ENCODE results near the gene IL7R. TPM values are rescaled to one million over a fixed set of nuclear protein-coding genes. Genes with fewer than 3 reads are reported as not detected.
"Not testable (repeated sequence)": the region's sequence is repeated elsewhere in the genome, so short reads cannot be mapped to it uniquely, and the experiment has no call there.

The IL7R gene
- total and polyA plus RNA-seq, 5 experiments from 2014 or later, result 569 to 1,437 (median 668) TPM

DNA sequence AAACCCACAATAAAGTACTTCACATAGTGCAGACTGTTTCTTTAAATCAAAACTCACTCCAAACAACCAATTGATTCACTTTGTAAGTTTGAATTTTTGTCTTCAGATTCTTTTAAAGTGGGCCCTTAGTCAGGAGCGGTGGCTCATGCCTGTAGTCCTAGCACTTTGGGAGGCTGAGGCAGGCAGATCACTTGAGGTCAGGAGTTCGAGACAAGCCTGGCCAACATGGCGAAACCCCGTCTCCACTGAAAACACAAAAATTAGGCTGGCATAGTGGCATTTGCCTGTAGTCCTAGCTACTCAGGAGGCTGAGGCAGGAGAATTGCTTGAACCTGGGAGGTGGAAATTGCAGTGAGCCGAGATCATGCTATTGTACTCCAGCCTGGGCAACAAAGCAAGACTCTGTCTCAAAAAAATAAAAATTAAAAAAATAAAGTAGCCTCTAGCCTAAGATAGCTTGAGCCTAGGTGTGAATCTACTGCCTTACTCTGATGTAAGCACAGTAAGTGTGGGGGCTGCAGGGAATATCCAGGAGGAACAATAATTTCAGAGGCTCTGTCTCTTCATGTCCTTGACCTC, 416 bp upstream of the IL7R start:
- Mint-ChIP-seq H3K27ac (peak overlapping the region; percentile 95 to 100 (median 100)), H3K4me3 (peak overlapping the region; percentile 83 to 97 (median 94)), H3K4me1 (peaks cover 36 to 66% (median 59%) of the 10 kb centered on the region in 4 donors), H3K36me3 (peaks cover 37 to 42% (median 42%) of the 10 kb centered on the region in 3 donors)
- ATAC-seq, H3K9me3 Mint-ChIP-seq, H3K27me3 Mint-ChIP-seq: not testable (repeated sequence)
- DNase-seq, result peak in 2 of 10 donors; percentile 35 to 56
- POLR2A ChIA-PET, result interaction anchor here (0.8 to 17.7 kb wide), 22 partner anchors 8 to 1020 kb away, joined by 3 to 989 read pairs (median 6); partner anchors contain the start of gene NIPBL

GRCh38 chr5:35857606-35858205, 1.0 kb downstream of the IL7R start:
- Mint-ChIP-seq H3K4me3 (peak overlapping the region; percentile 83 to 97 (median 94)), H3K27me3 (no peaks in the 10 kb centered on the region), H3K9me3 (no peaks in the 10 kb centered on the region), H3K27ac (peak overlapping the region; percentile 95 to 100 (median 100)), H3K4me1 (peaks cover 42 to 63% (median 59%) of the 10 kb centered on the region in 4 donors), H3K36me3 (peaks cover 52 to 57% (median 56%) of the 10 kb centered on the region in 3 donors)
- POLR2A ChIA-PET, result interaction anchor here (1.1 to 17.7 kb wide), 13 partner anchors 14 to 199 kb away, joined by 3 to 989 read pairs (median 16); no protein-coding TSS in a partner anchor
- DNase-seq (peak in 3 of 10 donors; percentile 41 to 45 (median 41)), ATAC-seq (no peak)

DNA sequence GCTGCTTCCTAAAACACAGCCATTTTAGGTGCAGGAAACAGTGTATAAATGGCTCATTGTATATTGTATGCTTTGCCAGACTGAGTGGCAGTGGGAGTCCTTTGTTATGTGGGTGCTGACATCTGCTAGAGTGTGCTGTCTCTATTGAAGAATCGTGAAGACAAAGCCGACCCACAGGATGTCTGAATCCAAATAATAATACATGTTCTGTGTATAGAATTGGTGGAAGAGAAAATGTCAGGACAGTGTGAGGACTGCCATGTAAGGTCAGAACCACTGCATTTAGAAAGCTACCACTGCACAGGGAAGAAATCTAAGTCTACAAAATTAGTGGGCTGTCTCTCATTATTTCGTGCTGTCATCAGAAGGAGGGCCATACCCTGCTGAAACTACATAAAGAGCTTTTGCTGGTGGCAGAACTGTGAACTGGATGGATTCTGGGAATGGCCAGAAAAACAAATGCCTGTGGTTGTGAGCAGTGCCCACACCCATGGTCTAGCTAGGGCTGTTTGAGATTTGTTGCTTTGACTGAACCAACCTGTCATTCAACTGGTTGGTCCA, 2.5 kb downstream of the IL7R start:
- Mint-ChIP-seq H3K4me3 (peak overlapping the region; percentile 84 to 97 (median 96)), H3K27me3 (no peaks in the 10 kb centered on the region), H3K9me3 (no peaks in the 10 kb centered on the region), H3K36me3 (peaks cover 66 to 70% (median 70%) of the 10 kb centered on the region in 3 donors), H3K27ac (peak overlapping the region; percentile 89 to 99 (median 97)), H3K4me1 (peaks cover 44 to 63% (median 58%) of the 10 kb centered on the region in 4 donors)
- DNase-seq (peak in 5 of 10 donors; percentile 63 to 77 (median 71)), ATAC-seq (peak; percentile 28 to 37)
- POLR2A ChIA-PET, result interaction anchor here (0.6 to 17.7 kb wide), 21 partner anchors 9 to 208 kb away, joined by 3 to 989 read pairs (median 5); no protein-coding TSS in a partner anchor

DNA sequence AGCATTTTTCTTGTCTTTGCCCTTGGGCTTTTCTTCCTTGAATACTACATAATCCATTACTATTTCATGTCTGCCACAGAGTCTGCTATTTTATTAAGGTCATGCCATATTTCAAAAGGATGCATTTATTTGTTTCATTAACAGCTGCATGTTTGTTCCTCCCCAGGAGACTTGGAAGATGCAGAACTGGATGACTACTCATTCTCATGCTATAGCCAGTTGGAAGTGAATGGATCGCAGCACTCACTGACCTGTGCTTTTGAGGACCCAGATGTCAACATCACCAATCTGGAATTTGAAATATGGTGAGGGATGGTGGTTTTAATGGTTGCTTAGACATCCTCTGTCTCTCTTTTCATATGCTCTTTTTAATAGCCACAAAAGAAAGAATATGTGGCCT, 4.0 kb downstream of the IL7R start:
- peaks cover 0 to 5% (median 0%) of the 10 kb centered on the region in 9 donors for H3K9me3 Mint-ChIP-seq
- H3K27ac Mint-ChIP-seq, result peak overlapping the region; percentile 89 to 99 (median 97)

GRCh38 chr5:35861718-35862117, 5.0 kb downstream of the IL7R start:
- Mint-ChIP-seq H3K27ac (peak overlapping the region; percentile 89 to 99 (median 97)), H3K9me3 (peaks cover 0 to 5% (median 0%) of the 10 kb centered on the region in 9 donors), H3K27me3 (no peaks in the 10 kb centered on the region), H3K4me3 (peak overlapping the region; percentile 84 to 97 (median 96)), H3K4me1 (peaks cover 42 to 67% (median 56%) of the 10 kb centered on the region in 4 donors), H3K36me3 (peaks cover 89 to 90% (median 89%) of the 10 kb centered on the region in 3 donors)
- DNase-seq, result no peak
- no peak for ATAC-seq
- POLR2A ChIA-PET, result interaction anchor here (0.6 to 17.7 kb wide), 9 partner anchors 8 to 79 kb away, joined by 3 to 989 read pairs (median 4); no protein-coding TSS in a partner anchor

More for the DNA sequence above, 4.0 kb downstream of the IL7R start:
- DNase-seq (no peak), ATAC-seq (no peak)
- H3K4me3 Mint-ChIP-seq, result peak overlapping the region; percentile 84 to 97 (median 96)
- peaks cover 81 to 84% (median 83%) of the 10 kb centered on the region in 3 donors for H3K36me3 Mint-ChIP-seq
- POLR2A ChIA-PET, result interaction anchor here (1.4 to 17.7 kb wide), 8 partner anchors 10 to 201 kb away, joined by 3 to 989 read pairs (median 26); no protein-coding TSS in a partner anchor
- no peaks in the 10 kb centered on the region for H3K27me3 Mint-ChIP-seq
- peaks cover 40 to 63% (median 57%) of the 10 kb centered on the region in 4 donors for H3K4me1 Mint-ChIP-seq

DNA sequence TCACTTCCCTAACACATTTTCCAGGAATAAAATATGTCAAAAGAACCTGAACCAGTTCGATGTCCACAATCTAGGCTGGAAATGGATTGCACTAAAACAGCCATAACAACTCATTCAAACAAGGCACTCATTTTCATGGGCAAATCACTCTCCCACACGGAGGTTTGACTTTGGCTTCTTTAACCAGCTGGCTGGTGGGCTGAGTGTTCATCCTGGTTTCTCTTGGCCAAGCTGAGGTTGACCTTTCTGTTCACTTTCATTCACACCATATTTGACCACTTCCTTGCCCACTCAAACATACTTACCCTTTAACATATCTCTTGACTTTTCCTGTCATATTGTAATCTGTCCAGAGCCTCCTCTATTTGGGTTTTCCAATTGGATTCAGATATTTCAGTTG, 5.4 kb downstream of the IL7R start:
- Mint-ChIP-seq H3K27me3 (no peaks in the 10 kb centered on the region), H3K4me3 (peak overlapping the region; percentile 84 to 97 (median 96)), H3K9me3 (peaks cover 0 to 5% (median 0%) of the 10 kb centered on the region in 9 donors), H3K27ac (peak overlapping the region; percentile 89 to 99 (median 97)), H3K4me1 (peaks cover 44 to 72% (median 57%) of the 10 kb centered on the region in 4 donors), H3K36me3 (peaks cover 88 to 91% (median 90%) of the 10 kb centered on the region in 3 donors)
- POLR2A ChIA-PET, result interaction anchor here (0.6 to 17.7 kb wide), 10 partner anchors 9 to 79 kb away, joined by 3 to 989 read pairs (median 4); no protein-coding TSS in a partner anchor
- no peak for ATAC-seq
- DNase-seq, result no peak

DNA sequence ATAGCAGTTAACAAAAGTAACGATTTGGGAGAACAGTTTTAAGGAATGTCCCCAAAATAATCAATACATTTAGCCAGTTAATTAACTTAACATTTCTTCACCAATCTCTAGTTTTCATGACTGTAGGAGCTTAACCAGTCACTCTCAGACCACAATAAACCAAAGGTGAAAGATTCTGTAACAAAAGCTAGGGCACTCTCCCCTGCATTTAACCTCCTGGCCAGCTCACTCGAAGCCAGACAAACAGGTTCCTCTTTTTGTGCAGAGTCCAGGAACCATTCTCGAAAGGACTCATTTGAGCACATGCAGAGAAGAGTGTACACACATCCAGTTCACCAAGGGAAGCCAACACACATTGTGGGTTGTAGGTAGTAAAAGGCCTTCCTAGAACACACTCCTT, 6.5 kb downstream of the IL7R start:
- POLR2A ChIA-PET, result interaction anchor here (0.6 to 17.7 kb wide), 11 partner anchors 8 to 204 kb away, joined by 3 to 989 read pairs (median 3); no protein-coding TSS in a partner anchor
- Mint-ChIP-seq H3K27ac (peak overlapping the region; percentile 89 to 99 (median 97)), H3K27me3 (no peaks in the 10 kb centered on the region), H3K36me3 (peaks cover 86 to 93% (median 87%) of the 10 kb centered on the region in 3 donors), H3K4me1 (peaks cover 48 to 82% (median 66%) of the 10 kb centered on the region in 4 donors), H3K9me3 (peaks cover 0 to 5% (median 0%) of the 10 kb centered on the region in 9 donors), H3K4me3 (peak overlapping the region; percentile 84 to 97 (median 96))
- no peak for DNase-seq
- peak in 1 of 2 donors; percentile 21 for ATAC-seq

DNA sequence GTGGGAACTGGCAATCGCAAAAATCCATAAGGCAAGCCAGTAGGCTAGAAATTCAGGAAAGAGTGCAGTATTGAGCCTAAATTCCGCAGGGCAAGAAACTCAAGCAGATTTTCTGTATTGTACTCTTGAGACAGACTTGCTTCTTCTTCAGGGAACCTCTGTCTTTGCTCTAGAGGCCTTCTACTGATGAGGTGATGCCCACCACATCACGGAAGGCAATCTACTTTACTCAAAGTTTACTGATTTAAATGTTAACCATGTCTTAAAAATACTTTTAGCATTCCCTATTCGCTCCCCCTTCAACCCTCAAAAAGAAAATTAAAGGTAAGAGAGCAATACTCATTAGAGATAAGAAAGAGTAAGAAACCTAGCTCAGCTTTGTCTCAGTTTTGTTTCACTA, 11.3 kb downstream of the IL7R start:
- peak overlapping the region; percentile 77 to 92 (median 88) for H3K27ac Mint-ChIP-seq
- H3K27me3 Mint-ChIP-seq, result no peaks in the 10 kb centered on the region
- POLR2A ChIA-PET, result interaction anchor here (0.6 to 10.9 kb wide), 8 partner anchors 8 to 91 kb away, joined by 3 to 250 read pairs (median 6); partner anchors contain the start of gene IL7R
- H3K4me1 Mint-ChIP-seq, result peaks cover 37 to 91% (median 79%) of the 10 kb centered on the region in 4 donors
- no peak for DNase-seq
- peak overlapping the region in 9 of 10 donors; percentile 65 to 82 (median 72) for H3K4me3 Mint-ChIP-seq
- no peak for ATAC-seq
- H3K36me3 Mint-ChIP-seq, result peaks cover 70 to 96% (median 86%) of the 10 kb centered on the region in 3 donors
- peaks cover 0 to 7% (median 3%) of the 10 kb centered on the region in 9 donors for H3K9me3 Mint-ChIP-seq

GRCh38 chr5:35869685-35870277, 13.1 kb downstream of the IL7R start:
- peak in 1 of 2 donors; percentile 10 for ATAC-seq
- H3K4me3 Mint-ChIP-seq, result peak overlapping the region in 8 of 10 donors; percentile 33 to 78 (median 65)
- peaks cover 41 to 91% (median 83%) of the 10 kb centered on the region in 4 donors for H3K4me1 Mint-ChIP-seq
- no peak for DNase-seq
- peak overlapping the region; percentile 77 to 92 (median 88) for H3K27ac Mint-ChIP-seq
- peaks cover 0 to 7% (median 0%) of the 10 kb centered on the region in 9 donors for H3K9me3 Mint-ChIP-seq
- H3K36me3 Mint-ChIP-seq, result peaks cover 67 to 96% (median 88%) of the 10 kb centered on the region in 3 donors
- H3K27me3 Mint-ChIP-seq, result no peaks in the 10 kb centered on the region
- POLR2A ChIA-PET, result interaction anchor here (0.5 to 10.9 kb wide), 17 partner anchors 11 to 221 kb away, joined by 3 to 250 read pairs (median 4); partner anchors contain the start of gene IL7R

- H3K9me3 Mint-ChIP-seq, result peaks cover 0 to 7% (median 0%) of the 10 kb centered on the region in 9 donors
- H3K4me1 Mint-ChIP-seq, result peaks cover 40 to 90% (median 82%) of the 10 kb centered on the region in 4 donors
- ATAC-seq (no peak), DNase-seq (no peak)
- POLR2A ChIA-PET, result interaction anchor here (0.9 to 10.9 kb wide), 13 partner anchors 10 to 110 kb away, joined by 3 to 250 read pairs (median 6); partner anchors contain the start of gene IL7R
- H3K36me3 Mint-ChIP-seq, result peaks cover 62 to 96% (median 88%) of the 10 kb centered on the region in 3 donors
- H3K27ac Mint-ChIP-seq, result peak overlapping the region; percentile 77 to 92 (median 84)
- H3K27me3 Mint-ChIP-seq, result no peaks in the 10 kb centered on the region
- H3K4me3 Mint-ChIP-seq, result peak overlapping the region in 7 of 10 donors; percentile 34 to 70 (median 39)
Measured at GRCh38 chr5:35870605-35871004, 13.9 kb downstream of the IL7R start.

GRCh38 chr5:35876454-35876853, 19.8 kb downstream of the IL7R start:
- Mint-ChIP-seq H3K36me3 (peaks cover 42 to 90% (median 86%) of the 10 kb centered on the region in 3 donors), H3K4me3 (peak overlapping the region in 7 of 10 donors; percentile 39 to 78 (median 50)), H3K27ac (peak overlapping the region; percentile 82 to 97 (median 86)), H3K9me3 (peaks cover 0 to 17% (median 2%) of the 10 kb centered on the region in 9 donors), H3K27me3 (no peaks in the 10 kb centered on the region), H3K4me1 (peaks cover 47 to 92% (median 89%) of the 10 kb centered on the region in 4 donors)
- POLR2A ChIA-PET, result interaction anchor here (0.6 to 10.9 kb wide), 7 partner anchors 9 to 98 kb away, joined by 3 to 250 read pairs (median 6); partner anchors contain the start of gene IL7R
- ATAC-seq (no peak), DNase-seq (no peak)
